ENCODE data around the gene MAPKAPK3. TPM values are rescaled to one million over a fixed set of nuclear protein-coding genes. Genes with fewer than 3 reads are reported as not detected.

The MAPKAPK3 gene
- total and polyA plus RNA-seq, 8 donors, result 15.8 to 30.6 (median 23.1) TPM

- H3K27me3 ChIP-seq, result no peaks in the 10 kb centered on the region
- FAIRE-seq, result no peak
- no peak for TF ChIP-seq CTCF (IDR thresholded peaks at IDR 0.05)
- H3K36me3 ChIP-seq, result no peaks in the 10 kb centered on the region
- ATAC-seq, result peak in 2 of 4 donors; percentile 7 to 9
- peak overlapping the region in 2 of 4 donors; percentile 51 to 67 for H3K27ac ChIP-seq
- H3K9me3 ChIP-seq, result no peaks in the 10 kb centered on the region
- H3K4me3 ChIP-seq, result no peak overlapping the region
- intact Hi-C loops (cut with DNase I), result no loop called here
- peaks cover 0 to 8% (median 4%) of the 10 kb centered on the region in 3 donors for H3K4me1 ChIP-seq
- peak in 1 of 6 donors; percentile 63 for DNase-seq
- WGBS, 2 donors, result 65 to 70% methylated on average over 9 of the region's 9 CpGs
Measured at GRCh38 chr3:50591196-50591741, 25.7 kb upstream of the MAPKAPK3 start.

- DNase-seq (peak in 1 of 6 donors; percentile 48), ATAC-seq (peak; percentile 16 to 28 (median 24)), FAIRE-seq (no peak)
- TF ChIP-seq CTCF (IDR thresholded peaks at IDR 0.05), result no peak
- Histone ChIP-seq H3K27ac (no peak overlapping the region), H3K36me3 (no peaks in the 10 kb centered on the region), H3K9me3 (no peaks in the 10 kb centered on the region), H3K27me3 (no peaks in the 10 kb centered on the region), H3K4me1 (peaks cover 0 to 8% (median 4%) of the 10 kb centered on the region in 3 donors), H3K4me3 (no peak overlapping the region)
- intact Hi-C loops (cut with DNase I), result no loop called here
- WGBS, 2 donors, result 36 to 49% methylated on average over 5 of the region's 5 CpGs
Measured at GRCh38 chr3:50592568-50592967, 24.4 kb upstream of the MAPKAPK3 start.

GRCh38 chr3:50594253-50594785 is 22.6 kb upstream of the MAPKAPK3 start:
- intact Hi-C loops (cut with DNase I), result no loop called here
- no peak for TF ChIP-seq CTCF (IDR thresholded peaks at IDR 0.05)
- no peak for FAIRE-seq
- peak in 2 of 6 donors; percentile 52 to 58 for DNase-seq
- 23 to 26% methylated on average over 2 of the region's 2 CpGs for WGBS, 2 donors
- Histone ChIP-seq H3K9me3 (no peaks in the 10 kb centered on the region), H3K4me1 (peaks cover 5 to 12% (median 7%) of the 10 kb centered on the region in 3 donors), H3K4me3 (no peak overlapping the region), H3K27me3 (no peaks in the 10 kb centered on the region), H3K27ac (no peak overlapping the region), H3K36me3 (no peaks in the 10 kb centered on the region)
- ATAC-seq, result no peak

- 77 to 83% methylated on average over 6 of the region's 6 CpGs for WGBS, 2 donors
- H3K27ac ChIP-seq, result peak overlapping the region in 3 of 4 donors; percentile 97 to 99 (median 98)
- FAIRE-seq, result no peak
Measured at GRCh38 chr3:50599115-50599715, 17.7 kb upstream of the MAPKAPK3 start.

More at GRCh38 chr3:50599115-50599715, 17.7 kb upstream of the MAPKAPK3 start:
- ATAC-seq, result no peak
- no peak for TF ChIP-seq CTCF (IDR thresholded peaks at IDR 0.05)
- no peaks in the 10 kb centered on the region for H3K36me3 ChIP-seq
- H3K9me3 ChIP-seq, result no peaks in the 10 kb centered on the region
- no peak overlapping the region for H3K4me3 ChIP-seq
- peaks cover 46 to 50% (median 49%) of the 10 kb centered on the region in 3 donors for H3K4me1 ChIP-seq
- H3K27me3 ChIP-seq, result no peaks in the 10 kb centered on the region
- intact Hi-C loops (cut with DNase I), result no loop called here
- peak in 1 of 6 donors; percentile 55 for DNase-seq
